ENCODE results near the gene CWF19L2.

Gene CWF19L2

DNA sequence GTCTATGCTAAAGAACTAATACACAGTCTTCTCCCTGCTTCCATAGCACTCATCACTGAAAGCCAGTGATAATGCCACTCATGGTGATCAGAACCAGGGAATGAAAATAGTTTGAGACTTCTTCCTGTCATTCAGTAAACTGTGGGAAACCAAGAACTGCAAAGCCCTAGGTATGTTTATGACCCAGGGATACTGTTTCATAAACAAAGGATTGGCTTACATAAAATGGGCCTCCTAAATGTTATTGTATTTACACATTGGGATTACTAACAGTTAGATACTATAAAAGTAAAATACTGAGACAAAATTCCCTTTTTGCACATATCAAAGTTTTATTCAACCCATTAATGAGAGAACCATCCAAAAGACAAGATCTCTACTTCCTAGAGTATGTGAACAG is 21.3 kb upstream of the CWF19L2 start:
- no peak for TF ChIP-seq FOXP2 (optimal IDR thresholded peaks at IDR 0.05; ENCODE audit: borderline replicate concordance, extremely low read depth, extremely low read length, insufficient read depth)
- TF ChIP-seq POLR2AphosphoS5 (IDR thresholded peaks at IDR 0.05; ENCODE audit: low read depth, low read length) = no peak
- no peak for TF ChIP-seq REST (IDR thresholded peaks at IDR 0.05; ENCODE audit: insufficient read depth in 1 of 2, low read depth in 2 of 2, low read length in 2 of 2)
- no peak for TF ChIP-seq TAF1 (IDR thresholded peaks at IDR 0.05; ENCODE audit: borderline replicate concordance, insufficient read depth, low read length)
- no peak for TF ChIP-seq SIN3A (IDR thresholded peaks at IDR 0.05; ENCODE audit: borderline replicate concordance, insufficient read depth, low read length)

DNA sequence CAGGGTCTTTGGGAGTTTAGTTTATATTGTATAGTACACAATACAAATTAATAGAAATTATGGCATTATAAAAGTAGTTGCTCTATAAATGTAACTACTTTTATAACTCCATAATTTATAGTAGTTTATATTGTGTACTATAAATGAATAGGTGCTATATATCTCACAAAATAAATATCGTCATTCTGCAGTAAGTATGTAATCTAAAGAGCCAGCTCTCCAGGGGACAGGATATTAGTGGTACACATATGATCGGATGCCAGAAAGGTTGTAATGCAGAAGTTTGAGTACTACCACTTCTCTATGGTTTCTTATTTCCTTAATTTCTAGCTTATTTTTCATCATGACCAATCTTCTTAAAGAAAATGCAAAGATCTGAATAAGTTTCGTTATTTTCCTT is 20.2 kb upstream of the CWF19L2 start:
- TF ChIP-seq TAF1 (IDR thresholded peaks at IDR 0.05; ENCODE audit: borderline replicate concordance, insufficient read depth, low read length) = no peak
- no peak for TF ChIP-seq FOXP2 (optimal IDR thresholded peaks at IDR 0.05; ENCODE audit: borderline replicate concordance, extremely low read depth, extremely low read length, insufficient read depth)
- no peak for TF ChIP-seq SIN3A (IDR thresholded peaks at IDR 0.05; ENCODE audit: borderline replicate concordance, insufficient read depth, low read length)
- no peak for TF ChIP-seq REST (IDR thresholded peaks at IDR 0.05; ENCODE audit: insufficient read depth in 1 of 2, low read depth in 2 of 2, low read length in 2 of 2)
- no peak for TF ChIP-seq POLR2AphosphoS5 (IDR thresholded peaks at IDR 0.05; ENCODE audit: low read depth, low read length)

DNA sequence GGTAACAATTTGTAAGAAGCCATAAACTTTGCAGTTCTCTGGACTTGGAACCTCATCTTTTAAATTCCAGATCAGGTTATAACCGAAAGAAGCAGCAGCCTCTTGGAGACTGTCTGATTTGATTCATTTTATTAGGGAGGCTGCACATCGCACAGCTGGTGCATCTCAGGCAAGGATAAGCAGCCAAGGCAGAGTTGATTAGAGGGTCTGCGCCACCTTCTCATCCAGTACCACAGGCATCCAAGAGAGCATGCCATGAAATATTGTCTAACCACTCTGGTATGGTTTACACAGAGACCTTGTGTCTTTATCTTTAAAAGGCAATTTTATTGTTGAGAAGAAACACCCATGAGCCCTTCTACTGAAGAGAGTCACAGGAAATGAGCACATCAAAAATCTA is 16.2 kb upstream of the CWF19L2 start:
- TF ChIP-seq TAF1 (IDR thresholded peaks at IDR 0.05; ENCODE audit: borderline replicate concordance, insufficient read depth, low read length) (no peak), POLR2AphosphoS5 (IDR thresholded peaks at IDR 0.05; ENCODE audit: low read depth, low read length) (no peak)

- TF ChIP-seq FOXP2 (optimal IDR thresholded peaks at IDR 0.05; ENCODE audit: borderline replicate concordance, extremely low read depth, extremely low read length, insufficient read depth) (no peak), TAF1 (IDR thresholded peaks at IDR 0.05; ENCODE audit: borderline replicate concordance, insufficient read depth, low read length) (no peak), REST (IDR thresholded peaks at IDR 0.05; ENCODE audit: insufficient read depth in 1 of 2, low read depth in 2 of 2, low read length in 2 of 2) (no peak), SIN3A (IDR thresholded peaks at IDR 0.05; ENCODE audit: borderline replicate concordance, insufficient read depth, low read length) (no peak), POLR2AphosphoS5 (IDR thresholded peaks at IDR 0.05; ENCODE audit: low read depth, low read length) (no peak)
These were observed 15.3 kb upstream of the CWF19L2 start for GRCh38 chr11:107472966-107473365.

DNA sequence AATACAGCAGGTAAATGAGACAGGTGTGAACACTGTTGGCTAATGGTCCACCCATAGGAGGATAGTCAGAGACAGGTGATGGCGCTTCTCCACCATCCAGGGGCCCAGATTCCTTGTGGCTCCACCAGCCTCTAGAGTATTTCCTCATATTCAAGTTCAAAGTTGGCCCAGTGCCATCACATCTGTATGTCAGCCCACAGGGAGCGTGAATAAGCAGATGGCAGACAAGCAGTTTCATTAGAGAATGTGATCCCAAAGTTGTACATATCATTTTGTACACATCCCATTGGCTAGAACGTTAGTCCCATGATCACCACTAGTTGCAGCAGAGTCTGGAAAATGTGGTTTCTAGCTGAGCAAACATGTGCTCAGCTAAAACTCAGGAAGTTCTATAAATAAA is 11.0 kb upstream of the CWF19L2 start:
- TF ChIP-seq SIN3A (IDR thresholded peaks at IDR 0.05; ENCODE audit: borderline replicate concordance, insufficient read depth, low read length) (no peak), POLR2AphosphoS5 (IDR thresholded peaks at IDR 0.05; ENCODE audit: low read depth, low read length) (no peak), FOXP2 (optimal IDR thresholded peaks at IDR 0.05; ENCODE audit: borderline replicate concordance, extremely low read depth, extremely low read length, insufficient read depth) (no peak), REST (IDR thresholded peaks at IDR 0.05; ENCODE audit: insufficient read depth in 1 of 2, low read depth in 2 of 2, low read length in 2 of 2) (no peak), TAF1 (IDR thresholded peaks at IDR 0.05; ENCODE audit: borderline replicate concordance, insufficient read depth, low read length) (no peak)

Data from PFSK-1 (cell line).